ENCODE data around the gene KCNH2.

GRCh38 chr7:150950496-150951180, 27.5 kb downstream of the KCNH2 start:
- TF ChIP-seq CTCF (IDR thresholded peaks at IDR 0.05) (no peak), POLR2AphosphoS5 (IDR thresholded peaks at IDR 0.05; ENCODE audit: low read depth, low read length) (no peak), SIN3A (IDR thresholded peaks at IDR 0.05; ENCODE audit: borderline replicate concordance, insufficient read depth, low read depth, low read length) (no peak), REST (IDR thresholded peaks at IDR 0.05; ENCODE audit: insufficient read depth in 1 of 2, low read depth in 2 of 2, low read length in 1 of 2) (no peak)
